ENCODE data around the gene SNX1. TPM values are rescaled to one million over a fixed set of nuclear protein-coding genes. Genes with fewer than 3 reads are reported as not detected.

SNX1 gene
- polyA plus RNA-seq, 1 donor from 2014 or later = 44.7 TPM

DNA sequence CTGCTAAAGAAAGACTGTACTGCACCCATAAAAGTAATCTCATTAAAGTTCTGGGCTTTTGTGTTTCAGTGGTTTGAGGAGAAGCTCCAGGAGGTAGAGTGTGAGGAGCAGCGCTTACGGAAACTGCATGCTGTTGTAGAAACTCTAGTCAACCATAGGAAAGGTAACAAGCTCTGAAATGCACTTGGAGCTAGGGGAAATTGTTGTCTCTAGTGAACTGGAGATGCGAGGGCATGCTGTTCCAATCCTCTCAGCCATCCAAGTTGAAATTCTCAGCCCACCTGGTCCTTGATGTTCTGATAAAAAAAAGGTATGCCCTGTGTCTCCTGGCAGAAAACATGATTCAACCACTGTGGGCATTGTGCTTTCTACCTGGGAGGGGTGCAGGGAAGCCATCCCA is 34.4 kb downstream of the SNX1 start:
- no peak for TF ChIP-seq EP300 (conservative IDR thresholded peaks at IDR 0.05; ENCODE audit: poor library complexity, severe bottlenecking)
- TF ChIP-seq, protein P1, sequence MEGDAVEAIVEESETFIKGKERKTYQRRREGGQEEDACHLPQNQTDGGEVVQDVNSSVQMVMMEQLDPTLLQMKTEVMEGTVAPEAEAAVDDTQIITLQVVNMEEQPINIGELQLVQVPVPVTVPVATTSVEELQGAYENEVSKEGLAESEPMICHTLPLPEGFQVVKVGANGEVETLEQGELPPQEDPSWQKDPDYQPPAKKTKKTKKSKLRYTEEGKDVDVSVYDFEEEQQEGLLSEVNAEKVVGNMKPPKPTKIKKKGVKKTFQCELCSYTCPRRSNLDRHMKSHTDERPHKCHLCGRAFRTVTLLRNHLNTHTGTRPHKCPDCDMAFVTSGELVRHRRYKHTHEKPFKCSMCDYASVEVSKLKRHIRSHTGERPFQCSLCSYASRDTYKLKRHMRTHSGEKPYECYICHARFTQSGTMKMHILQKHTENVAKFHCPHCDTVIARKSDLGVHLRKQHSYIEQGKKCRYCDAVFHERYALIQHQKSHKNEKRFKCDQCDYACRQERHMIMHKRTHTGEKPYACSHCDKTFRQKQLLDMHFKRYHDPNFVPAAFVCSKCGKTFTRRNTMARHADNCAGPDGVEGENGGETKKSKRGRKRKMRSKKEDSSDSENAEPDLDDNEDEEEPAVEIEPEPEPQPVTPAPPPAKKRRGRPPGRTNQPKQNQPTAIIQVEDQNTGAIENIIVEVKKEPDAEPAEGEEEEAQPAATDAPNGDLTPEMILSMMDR (IDR thresholded peaks at IDR 0.05; ENCODE audit: poor library complexity, severe bottlenecking) = no peak
- TF ChIP-seq RAD21 (conservative IDR thresholded peaks at IDR 0.05) = no peak
- TF ChIP-seq POLR2AphosphoS5 (IDR thresholded peaks at IDR 0.05) = no peak
- TF ChIP-seq TAF1 (IDR thresholded peaks at IDR 0.05; ENCODE audit: low read depth) = no peak
- no peak for TF ChIP-seq MXI1 (conservative IDR thresholded peaks at IDR 0.05; ENCODE audit: poor library complexity, severe bottlenecking)
- TF ChIP-seq EZH2 (IDR thresholded peaks at IDR 0.05; ENCODE audit: borderline replicate concordance, insufficient read depth, low read length, poor library complexity, severe bottlenecking) = no peak
- TF ChIP-seq, protein P2, sequence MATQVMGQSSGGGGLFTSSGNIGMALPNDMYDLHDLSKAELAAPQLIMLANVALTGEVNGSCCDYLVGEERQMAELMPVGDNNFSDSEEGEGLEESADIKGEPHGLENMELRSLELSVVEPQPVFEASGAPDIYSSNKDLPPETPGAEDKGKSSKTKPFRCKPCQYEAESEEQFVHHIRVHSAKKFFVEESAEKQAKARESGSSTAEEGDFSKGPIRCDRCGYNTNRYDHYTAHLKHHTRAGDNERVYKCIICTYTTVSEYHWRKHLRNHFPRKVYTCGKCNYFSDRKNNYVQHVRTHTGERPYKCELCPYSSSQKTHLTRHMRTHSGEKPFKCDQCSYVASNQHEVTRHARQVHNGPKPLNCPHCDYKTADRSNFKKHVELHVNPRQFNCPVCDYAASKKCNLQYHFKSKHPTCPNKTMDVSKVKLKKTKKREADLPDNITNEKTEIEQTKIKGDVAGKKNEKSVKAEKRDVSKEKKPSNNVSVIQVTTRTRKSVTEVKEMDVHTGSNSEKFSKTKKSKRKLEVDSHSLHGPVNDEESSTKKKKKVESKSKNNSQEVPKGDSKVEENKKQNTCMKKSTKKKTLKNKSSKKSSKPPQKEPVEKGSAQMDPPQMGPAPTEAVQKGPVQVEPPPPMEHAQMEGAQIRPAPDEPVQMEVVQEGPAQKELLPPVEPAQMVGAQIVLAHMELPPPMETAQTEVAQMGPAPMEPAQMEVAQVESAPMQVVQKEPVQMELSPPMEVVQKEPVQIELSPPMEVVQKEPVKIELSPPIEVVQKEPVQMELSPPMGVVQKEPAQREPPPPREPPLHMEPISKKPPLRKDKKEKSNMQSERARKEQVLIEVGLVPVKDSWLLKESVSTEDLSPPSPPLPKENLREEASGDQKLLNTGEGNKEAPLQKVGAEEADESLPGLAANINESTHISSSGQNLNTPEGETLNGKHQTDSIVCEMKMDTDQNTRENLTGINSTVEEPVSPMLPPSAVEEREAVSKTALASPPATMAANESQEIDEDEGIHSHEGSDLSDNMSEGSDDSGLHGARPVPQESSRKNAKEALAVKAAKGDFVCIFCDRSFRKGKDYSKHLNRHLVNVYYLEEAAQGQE (IDR thresholded peaks at IDR 0.05; ENCODE audit: borderline replicate concordance) = no peak
- TF ChIP-seq SMC3 (conservative IDR thresholded peaks at IDR 0.05; ENCODE audit: poor library complexity) = no peak
- Histone ChIP-seq H3K9me3 (ENCODE audit: low read length) (no peaks in the 10 kb centered on the region), H3K9ac (ENCODE audit: low read length) (no peak overlapping the region), H2AFZ (ENCODE audit: low read depth, low read length) (no peak overlapping the region), H3K4me3 (ENCODE audit: low read length) (no peak overlapping the region), H4K20me1 (ENCODE audit: insufficient read depth) (no peaks in the 10 kb centered on the region), H3K27ac (ENCODE audit: low read length) (no peak overlapping the region), H3K79me2 (replicated peaks; ENCODE audit: insufficient read depth, low read length) (no peaks in the 10 kb centered on the region), H3K9me2 (ENCODE audit: insufficient read depth, low read length) (no peaks in the 10 kb centered on the region), H3K27me3 (ENCODE audit: insufficient read depth, low read depth, low read length) (no peaks in the 10 kb centered on the region), H3K36me3 (ENCODE audit: insufficient read depth, low read length) (peaks cover 6% of the 10 kb centered on the region), H3K4me2 (ENCODE audit: low read length) (no peak overlapping the region), H3F3A (ENCODE audit: insufficient read depth, low read length, poor library complexity, severe bottlenecking) (no peaks in the 10 kb centered on the region)

DNA sequence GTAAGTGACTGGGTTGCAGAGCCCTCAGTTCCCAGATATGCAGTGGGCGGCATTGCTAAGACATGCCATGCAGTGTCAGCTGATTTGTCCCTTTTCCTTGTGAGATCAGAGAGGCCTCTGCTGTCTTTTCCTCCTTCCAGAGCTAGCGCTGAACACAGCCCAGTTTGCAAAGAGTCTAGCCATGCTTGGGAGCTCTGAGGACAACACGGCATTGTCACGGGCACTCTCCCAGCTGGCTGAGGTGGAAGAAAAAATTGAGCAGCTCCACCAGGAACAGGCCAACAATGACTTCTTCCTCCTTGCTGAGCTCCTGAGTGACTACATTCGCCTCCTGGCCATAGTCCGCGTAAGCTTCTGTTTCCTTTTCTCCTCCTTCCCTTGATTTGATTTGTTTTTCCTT is 35.8 kb downstream of the SNX1 start:
- Histone ChIP-seq H3K36me3 (ENCODE audit: insufficient read depth, low read length) (no peaks in the 10 kb centered on the region), H3K4me3 (ENCODE audit: low read length) (no peak overlapping the region), H3K27me3 (ENCODE audit: insufficient read depth, low read depth, low read length) (no peaks in the 10 kb centered on the region), H3F3A (ENCODE audit: insufficient read depth, low read length, poor library complexity, severe bottlenecking) (no peaks in the 10 kb centered on the region), H4K20me1 (ENCODE audit: insufficient read depth) (no peaks in the 10 kb centered on the region), H3K9me3 (ENCODE audit: low read length) (no peaks in the 10 kb centered on the region), H3K9me2 (ENCODE audit: insufficient read depth, low read length) (no peaks in the 10 kb centered on the region), H2AFZ (ENCODE audit: low read depth, low read length) (no peak overlapping the region), H3K9ac (ENCODE audit: low read length) (no peak overlapping the region), H3K27ac (ENCODE audit: low read length) (no peak overlapping the region), H3K4me2 (ENCODE audit: low read length) (no peak overlapping the region), H3K79me2 (replicated peaks; ENCODE audit: insufficient read depth, low read length) (no peaks in the 10 kb centered on the region)
- TF ChIP-seq EZH2 (IDR thresholded peaks at IDR 0.05; ENCODE audit: borderline replicate concordance, insufficient read depth, low read length, poor library complexity, severe bottlenecking) (no peak), RAD21 (conservative IDR thresholded peaks at IDR 0.05) (no peak), EP300 (conservative IDR thresholded peaks at IDR 0.05; ENCODE audit: poor library complexity, severe bottlenecking) (no peak), SMC3 (conservative IDR thresholded peaks at IDR 0.05; ENCODE audit: poor library complexity) (no peak)
- TF ChIP-seq, protein P2 (IDR thresholded peaks at IDR 0.05; ENCODE audit: borderline replicate concordance) = no peak
- TF ChIP-seq, protein P1 (IDR thresholded peaks at IDR 0.05; ENCODE audit: poor library complexity, severe bottlenecking) = no peak
